HepG2 (cell line): ENCODE results near the gene EPN3. TPM values are rescaled to one million over a fixed set of nuclear protein-coding genes. Genes with fewer than 3 reads are reported as not detected.

Source experiments
- ATAD3A ChIP-seq: sonication (generic); formaldehyde crosslinking; IDR thresholded peaks from 2 replicates; pipeline ENCODE4 v1.4.0; 2020; ENCODE audit warnings: missing genetic modification reagents
- ATF7 ChIP-seq, 2 experiments: fragments of 450-650 bp in 1 of 2; sonication (generic) in 1 of 2; formaldehyde crosslinking in 1 of 2; IDR thresholded peaks; 2 replicates each; pipeline versions ENCODE4 v1.4.0 to v1.6.1; 2016 to 2020; ENCODE audit warnings: antibody characterized with exemption in 1 of 2, mild to moderate bottlenecking in 1 of 2, missing genetic modification reagents in 1 of 2
- CREB1 ChIP-seq, 2 experiments: fragments of 450-650 bp in 1 of 2; IDR thresholded peaks; 2 replicates each; pipeline ENCODE4 v1.6.1; 2016 to 2017; ENCODE audit warnings: control low read depth in 1 of 2, mild to moderate bottlenecking in 1 of 2, missing compliant biosample characterization in 1 of 2, missing genetic modification characterization in 1 of 2
- CTCF ChIP-seq: sonication (generic); formaldehyde crosslinking; IDR thresholded peaks from 2 replicates; pipeline ENCODE4 v1.5.0; 2020; ENCODE audit warnings: mild to moderate bottlenecking, missing genetic modification reagents, moderate library complexity
- DPF2 ChIP-seq: sonication (generic); formaldehyde crosslinking; IDR thresholded peaks from 2 replicates; pipeline ENCODE4 v1.4.0; 2020; ENCODE audit warnings: mild to moderate bottlenecking, low read depth, missing genetic modification reagents, borderline replicate concordance
- KMT2B ChIP-seq: IDR thresholded peaks from 2 replicates; pipeline ENCODE4 v1.6.1; 2016; ENCODE audit warnings: missing genetic modification reagents, missing compliant biosample characterization
- PHB2 ChIP-seq: fragments of 450-650 bp; IDR thresholded peaks from 2 replicates; pipeline ENCODE4 v1.6.1; 2018; ENCODE audit not compliant: partially characterized antibody
- RBFOX2 ChIP-seq: fragments of 200-400 bp; formaldehyde crosslinking; IDR thresholded peaks from 2 replicates; pipeline ENCODE4 v1.6.1; 2017; ENCODE audit warnings: low read depth, mild to moderate bottlenecking, low read length
- SIX1 ChIP-seq: sonication (generic); formaldehyde crosslinking; IDR thresholded peaks from 2 replicates; pipeline ENCODE4 v1.4.0; 2020; ENCODE audit warnings: missing genetic modification reagents, borderline replicate concordance
- SP1 ChIP-seq, 2 experiments: fragments of 450-650 bp in 1 of 2; sonication (generic) in 1 of 2; formaldehyde crosslinking in 1 of 2; IDR thresholded peaks; 2 replicates each; pipeline versions ENCODE4 v1.4.0 to v1.6.1; 2016 to 2020; ENCODE audit warnings: missing genetic modification reagents in 1 of 2
- XRCC5 ChIP-seq: fragments of 200-400 bp; formaldehyde crosslinking; optimal IDR thresholded peaks from 2 replicates; pipeline ENCODE3; 2017; ENCODE audit warnings: mild to moderate bottlenecking, low read length
- ZHX1 ChIP-seq: sonication (generic); formaldehyde crosslinking; IDR thresholded peaks from 2 replicates; pipeline ENCODE4 v1.8.1; 2022; ENCODE audit warnings: low read depth, mild to moderate bottlenecking, missing genetic modification reagents
- ZNF24 ChIP-seq: fragments of 450-650 bp; IDR thresholded peaks from 2 replicates; pipeline ENCODE4 v1.6.1; 2017; ENCODE audit warnings: antibody characterized with exemption, mild to moderate bottlenecking
- ZNF274 ChIP-seq: sonication (generic); formaldehyde crosslinking; IDR thresholded peaks from 2 replicates; pipeline ENCODE4 v1.5.1; 2020; ENCODE audit warnings: mild to moderate bottlenecking, missing genetic modification reagents
- ZNF382 ChIP-seq: sonication (generic); formaldehyde crosslinking; IDR thresholded peaks from 2 replicates; pipeline ENCODE4 v1.5.0; 2020; ENCODE audit warnings: missing genetic modification reagents, mild to moderate bottlenecking, borderline replicate concordance
- ZNF780A ChIP-seq: sonication (generic); formaldehyde crosslinking; IDR thresholded peaks from 2 replicates; pipeline ENCODE4 v1.8.0; 2022; ENCODE audit warnings: mild to moderate bottlenecking, missing genetic modification reagents, moderate library complexity
- ZNF781 ChIP-seq: sonication (generic); formaldehyde crosslinking; IDR thresholded peaks from 2 replicates; pipeline ENCODE4 v1.5.1; 2020; ENCODE audit warnings: borderline replicate concordance, mild to moderate bottlenecking, missing genetic modification reagents; ENCODE audit errors: not compliant biosample characterization
- ZNF883 ChIP-seq: sonication (generic); formaldehyde crosslinking; IDR thresholded peaks from 2 replicates; pipeline ENCODE4 v1.5.1; 2020; ENCODE audit warnings: mild to moderate bottlenecking, missing genetic modification reagents; ENCODE audit errors: not compliant biosample characterization
- ZSCAN9 ChIP-seq: IDR thresholded peaks from 2 replicates; pipeline ENCODE4 v1.6.1; 2016; ENCODE audit warnings: borderline replicate concordance
- polyA plus RNA-seq, 8 experiments: library from polyadenylated mRNA; depleted of rRNA in 3 of 8; stranded (reverse) in 7 of 8; unstranded in 1 of 8; fragments of >200 nt; fragmentation: Illumina TruSeq in 4 of 8; extraction: Trizol in 4 of 8; gene quantifications; 2 replicates each; pipeline versions ENCODE4 v1.2.1 to v1.2.3, GENCODE V29; 2011 to 2016; ENCODE audit warnings: low read depth in 4 of 8, missing spikeins in 1 of 8, mixed read lengths in 1 of 8; ENCODE audit not compliant: insufficient read depth in 1 of 8
- total RNA-seq, 5 experiments: library from RNA; depleted of rRNA; stranded (reverse); fragments of >200 nt; fragmentation: Illumina TruSeq; extraction: Trizol; gene quantifications; 2 replicates each; pipeline ENCODE4 v1.2.3, GENCODE V29; 2016; ENCODE audit warnings: low read depth in 1 of 5
- TF ChIP-seq, protein P1 (sequence below): sonication (generic); formaldehyde crosslinking; IDR thresholded peaks from 2 replicates; pipeline ENCODE4 v1.5.1; 2020; ENCODE audit warnings: mild to moderate bottlenecking, missing genetic modification reagents, moderate library complexity

Gene EPN3
- total and polyA plus RNA-seq, 2 of the 13 experiments (the other 11 are each of a cell fraction or from before 2014, with no cell fraction given): 0.11 to 0.95 TPM

DNA sequence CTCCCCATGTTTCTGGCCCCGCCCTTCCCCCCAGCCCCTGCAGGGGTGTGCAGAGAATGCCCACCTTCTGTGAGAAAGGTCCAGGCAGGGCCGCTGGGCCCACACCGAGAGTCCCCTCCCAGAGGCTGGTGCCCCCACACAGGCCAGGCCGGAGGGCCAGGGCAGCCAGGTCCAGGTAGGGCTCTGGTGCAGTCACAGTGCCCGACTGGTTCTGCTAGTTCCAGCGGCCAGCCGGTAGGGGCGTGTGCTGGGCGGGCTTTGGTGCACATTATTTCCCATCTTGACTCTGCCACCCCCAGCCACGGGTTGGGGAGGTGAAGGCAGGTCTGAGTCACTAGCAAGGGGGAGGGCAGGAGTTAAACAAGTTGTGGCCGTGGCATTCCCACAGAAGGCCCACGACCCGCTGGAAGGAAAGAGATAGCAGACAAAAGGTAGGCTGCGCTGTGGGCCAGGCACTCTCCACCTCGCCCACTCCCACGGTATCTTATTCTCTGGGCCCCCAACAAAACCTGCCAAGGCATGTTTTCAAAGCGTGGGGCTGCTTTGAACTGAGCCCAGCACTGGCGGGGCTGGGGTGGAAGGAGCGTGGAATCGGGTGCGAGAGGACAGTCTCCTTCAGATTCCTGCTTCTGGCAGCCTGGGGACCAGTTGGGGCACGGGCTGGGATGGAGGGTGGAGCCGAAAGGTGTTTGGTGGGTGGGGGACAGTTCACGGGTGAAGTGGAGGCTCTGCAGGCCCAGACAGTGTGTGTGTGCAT lies 1.9 kb downstream of the EPN3 start (continued):
- TF ChIP-seq RBFOX2 (no peak), CREB1 (IDR thresholded peaks at IDR 0.05) (no peak), CREB1 (CRISPR knock-in tag; IDR thresholded peaks at IDR 0.05) (no peak), XRCC5 (peak; percentile 61), SP1 (IDR thresholded peaks at IDR 0.05) (no peak), SP1 (CRISPR knock-in tag; IDR thresholded peaks at IDR 0.05) (peak; percentile 35; the same call in 1 of the 2 replicates), SIX1 (CRISPR knock-in tag) (no peak), CTCF (CRISPR knock-in tag) (peak; percentile 50), ATF7 (IDR thresholded peaks at IDR 0.05) (no peak), ATF7 (CRISPR knock-in tag; IDR thresholded peaks at IDR 0.05) (0 out of 2 replicates have a peak, but pooled peaks have one; percentile 23), KMT2B (no peak), ZSCAN9 (CRISPR knock-in tag) (no peak), ATAD3A (CRISPR knock-in tag) (no peak), ZHX1 (CRISPR knock-in tag) (no peak), DPF2 (no peak), ZNF781 (CRISPR knock-in tag) (no peak), PHB2 (no peak), ZNF24 (no peak), ZNF883 (peak; percentile 12), ZNF780A (CRISPR knock-in tag) (no peak), ZNF274 (CRISPR knock-in tag) (0 out of 2 replicates have a peak, but pooled peaks have one; percentile 30), ZNF382 (CRISPR knock-in tag) (no peak)
- TF ChIP-seq, protein P1, sequence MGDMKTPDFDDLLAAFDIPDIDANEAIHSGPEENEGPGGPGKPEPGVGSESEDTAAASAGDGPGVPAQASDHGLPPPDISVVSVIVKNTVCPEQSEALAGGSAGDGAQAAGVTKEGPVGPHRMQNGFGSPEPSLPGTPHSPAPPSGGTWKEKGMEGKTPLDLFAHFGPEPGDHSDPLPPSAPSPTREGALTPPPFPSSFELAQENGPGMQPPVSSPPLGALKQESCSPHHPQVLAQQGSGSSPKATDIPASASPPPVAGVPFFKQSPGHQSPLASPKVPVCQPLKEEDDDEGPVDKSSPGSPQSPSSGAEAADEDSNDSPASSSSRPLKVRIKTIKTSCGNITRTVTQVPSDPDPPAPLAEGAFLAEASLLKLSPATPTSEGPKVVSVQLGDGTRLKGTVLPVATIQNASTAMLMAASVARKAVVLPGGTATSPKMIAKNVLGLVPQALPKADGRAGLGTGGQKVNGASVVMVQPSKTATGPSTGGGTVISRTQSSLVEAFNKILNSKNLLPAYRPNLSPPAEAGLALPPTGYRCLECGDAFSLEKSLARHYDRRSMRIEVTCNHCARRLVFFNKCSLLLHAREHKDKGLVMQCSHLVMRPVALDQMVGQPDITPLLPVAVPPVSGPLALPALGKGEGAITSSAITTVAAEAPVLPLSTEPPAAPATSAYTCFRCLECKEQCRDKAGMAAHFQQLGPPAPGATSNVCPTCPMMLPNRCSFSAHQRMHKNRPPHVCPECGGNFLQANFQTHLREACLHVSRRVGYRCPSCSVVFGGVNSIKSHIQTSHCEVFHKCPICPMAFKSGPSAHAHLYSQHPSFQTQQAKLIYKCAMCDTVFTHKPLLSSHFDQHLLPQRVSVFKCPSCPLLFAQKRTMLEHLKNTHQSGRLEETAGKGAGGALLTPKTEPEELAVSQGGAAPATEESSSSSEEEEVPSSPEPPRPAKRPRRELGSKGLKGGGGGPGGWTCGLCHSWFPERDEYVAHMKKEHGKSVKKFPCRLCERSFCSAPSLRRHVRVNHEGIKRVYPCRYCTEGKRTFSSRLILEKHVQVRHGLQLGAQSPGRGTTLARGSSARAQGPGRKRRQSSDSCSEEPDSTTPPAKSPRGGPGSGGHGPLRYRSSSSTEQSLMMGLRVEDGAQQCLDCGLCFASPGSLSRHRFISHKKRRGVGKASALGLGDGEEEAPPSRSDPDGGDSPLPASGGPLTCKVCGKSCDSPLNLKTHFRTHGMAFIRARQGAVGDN (CRISPR knock-in tag): peak; percentile 51; the same call in 1 of the 2 replicates
